CD8-positive, alpha-beta memory T cell (primary cell): ENCODE measurements around the gene COA4. TPM values are rescaled to one million over a fixed set of nuclear protein-coding genes. Genes with fewer than 3 reads are reported as not detected.

ENCODE experiments used
- CTCF ChIA-PET: fragments of 350-600 bp; sonication (Branson Sonifier 250); formaldehyde crosslinking; loops from one replicate; lab custom pipeline; 2021; ENCODE audit warnings: antibody characterized with exemption; lab: Charles Lee
- POLR2A ChIA-PET: fragments of 350-600 bp; sonication (Branson Sonifier 250); formaldehyde crosslinking; loops from one replicate; lab custom pipeline; 2021; ENCODE audit warnings: antibody characterized with exemption; lab: Charles Lee
- DNase-seq, 5 donors: peaks; one replicate each; pipeline versions ENCODE4 v3.0.0 to v3.0.0-alpha.2; 2020 to 2022; ENCODE audit warnings: mixed read lengths in 1 of 5
- H3K27ac ChIP-seq: one replicate; pipeline ENCODE4 v1.7.0; 2013; ENCODE audit warnings: low read depth, mild to moderate bottlenecking, low read length, moderate library complexity
- H3K27me3 ChIP-seq: 2 replicates; pipeline ENCODE4 v1.7.0; 2013; ENCODE audit warnings: low read length, mild to moderate bottlenecking; ENCODE audit not compliant: insufficient read depth, poor library complexity, severe bottlenecking
- H3K36me3 ChIP-seq: 2 replicates; pipeline ENCODE4 v1.7.0; 2013; ENCODE audit warnings: mild to moderate bottlenecking, low read length, moderate library complexity; ENCODE audit not compliant: insufficient read depth
- H3K4me1 ChIP-seq: 2 replicates; pipeline ENCODE4 v1.7.0; 2013; ENCODE audit warnings: mild to moderate bottlenecking, low read length, moderate library complexity; ENCODE audit not compliant: insufficient read depth
- H3K4me3 ChIP-seq: 2 replicates; pipeline ENCODE4 v1.7.0; 2013; ENCODE audit warnings: mild to moderate bottlenecking, low read length
- H3K9me3 ChIP-seq: 2 replicates; pipeline ENCODE4 v1.7.0; 2013; ENCODE audit warnings: mild to moderate bottlenecking, low read length
- H3K27ac Mint-ChIP-seq, 8 donors: one replicate each; pipeline ENCODE4 v1.8.0; 2020 to 2021; ENCODE audit warnings: mixed read lengths in 8 of 8, mild to moderate bottlenecking in 6 of 8, inconsistent platforms in 3 of 8, moderate library complexity in 3 of 8
- H3K27me3 Mint-ChIP-seq, 2 donors: one replicate each; pipeline ENCODE4 v1.8.0; 2020 to 2021; ENCODE audit warnings: mixed read lengths in 2 of 2, mild to moderate bottlenecking in 1 of 2, moderate library complexity in 1 of 2
- H3K36me3 Mint-ChIP-seq, 3 donors: one replicate each; pipeline ENCODE4 v1.8.0; 2020 to 2021; ENCODE audit warnings: mixed read lengths in 3 of 3, inconsistent platforms in 1 of 3, mild to moderate bottlenecking in 1 of 3
- H3K4me1 Mint-ChIP-seq, 3 donors: one replicate each; pipeline ENCODE4 v1.8.0; 2020 to 2021; ENCODE audit warnings: mixed read lengths in 3 of 3, inconsistent platforms in 1 of 3, mild to moderate bottlenecking in 1 of 3
- H3K4me3 Mint-ChIP-seq, 7 donors: one replicate each; pipeline ENCODE4 v1.8.0; 2020 to 2021; ENCODE audit warnings: mixed read lengths in 7 of 7, mild to moderate bottlenecking in 6 of 7, moderate library complexity in 4 of 7, inconsistent platforms in 2 of 7
- H3K9me3 Mint-ChIP-seq, 5 donors: one replicate each; pipeline ENCODE4 v1.8.0; 2020 to 2022; ENCODE audit warnings: mixed read lengths in 5 of 5, mild to moderate bottlenecking in 3 of 5, moderate library complexity in 2 of 5, inconsistent platforms in 1 of 5
- polyA plus RNA-seq: library from polyadenylated mRNA; unstranded; fragments of 300-500 nt; fragmentation: Illumina TruSeq; gene quantifications from one replicate; pipeline ENCODE4 v1.2.3, GENCODE V29; 2021
- total RNA-seq, 2 experiments: library from RNA; stranded (reverse); gene quantifications; one replicate each; pipeline ENCODE4 v1.2.3, GENCODE V29; 2021

The COA4 gene
- total and polyA plus RNA-seq, 3 experiments from 2014 or later: 59.8 to 106 (median 106) TPM

DNA sequence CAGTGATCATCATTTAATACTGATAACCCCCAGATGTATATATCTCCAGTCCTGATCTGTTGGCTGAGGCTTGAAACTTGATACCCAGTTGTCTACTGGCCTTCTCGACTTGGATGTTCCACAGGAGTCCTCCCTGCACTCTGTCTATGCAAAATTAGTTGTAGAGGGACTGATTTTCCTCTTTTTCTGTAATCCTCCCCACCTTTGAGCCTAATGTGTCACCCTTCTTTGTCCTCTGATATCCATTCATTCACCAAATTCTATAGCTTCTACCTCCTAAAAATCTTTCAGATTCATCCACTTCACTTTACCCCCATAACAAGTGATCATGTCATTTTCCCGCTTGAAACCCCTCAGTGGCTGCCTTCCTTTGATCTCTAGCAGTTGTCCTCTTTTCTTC lies 16.4 kb downstream of the COA4 start:
- Mint-ChIP-seq H3K36me3 (peaks cover 7 to 58% (median 29%) of the 10 kb centered on the region in 3 donors), H3K9me3 (no peaks in the 10 kb centered on the region), H3K4me3 (no peak overlapping the region), H3K27me3 (no peaks in the 10 kb centered on the region), H3K4me1 (no peaks in the 10 kb centered on the region), H3K27ac (peak overlapping the region in 2 of 8 donors; percentile 44 to 89)
- DNase-seq: no peak
- Histone ChIP-seq H3K27me3 (no peaks in the 10 kb centered on the region), H3K4me1 (no peaks in the 10 kb centered on the region), H3K27ac (no peak overlapping the region), H3K36me3 (no peaks in the 10 kb centered on the region), H3K4me3 (no peak overlapping the region), H3K9me3 (no peaks in the 10 kb centered on the region)
- ChIA-PET CTCF (no interaction called here), POLR2A (no interaction called here)

DNA sequence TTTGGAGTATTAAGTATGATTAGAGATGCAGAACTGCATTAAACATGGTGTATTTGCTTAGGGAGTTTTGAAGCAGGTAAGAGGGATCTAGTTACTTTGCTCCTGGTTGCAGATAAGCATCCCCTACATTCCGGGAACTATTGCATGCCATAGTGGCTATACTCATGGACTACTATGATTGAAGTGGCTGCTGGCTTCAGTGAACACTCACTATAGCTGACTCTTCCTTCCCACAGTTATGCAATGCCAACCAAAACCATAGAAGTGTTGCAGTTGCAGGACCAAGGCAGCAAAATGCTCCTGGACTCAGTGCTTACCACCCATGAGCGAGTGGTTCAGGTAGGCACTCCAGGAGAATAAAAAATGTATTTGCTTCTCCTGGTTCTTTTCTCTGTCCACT lies 17.0 kb downstream of the COA4 start:
- no peak overlapping the region for H3K4me3 ChIP-seq
- Mint-ChIP-seq H3K4me3 (no peak overlapping the region), H3K27me3 (no peaks in the 10 kb centered on the region), H3K9me3 (no peaks in the 10 kb centered on the region), H3K4me1 (no peaks in the 10 kb centered on the region), H3K36me3 (peaks cover 7 to 59% (median 28%) of the 10 kb centered on the region in 3 donors), H3K27ac (no peak overlapping the region)
- POLR2A ChIA-PET: no interaction called here
- H3K9me3 ChIP-seq: no peaks in the 10 kb centered on the region
- CTCF ChIA-PET: no interaction called here
- no peaks in the 10 kb centered on the region for H3K27me3 ChIP-seq
- no peaks in the 10 kb centered on the region for H3K4me1 ChIP-seq
- no peaks in the 10 kb centered on the region for H3K36me3 ChIP-seq
- no peak for DNase-seq
- H3K27ac ChIP-seq: no peak overlapping the region

DNA sequence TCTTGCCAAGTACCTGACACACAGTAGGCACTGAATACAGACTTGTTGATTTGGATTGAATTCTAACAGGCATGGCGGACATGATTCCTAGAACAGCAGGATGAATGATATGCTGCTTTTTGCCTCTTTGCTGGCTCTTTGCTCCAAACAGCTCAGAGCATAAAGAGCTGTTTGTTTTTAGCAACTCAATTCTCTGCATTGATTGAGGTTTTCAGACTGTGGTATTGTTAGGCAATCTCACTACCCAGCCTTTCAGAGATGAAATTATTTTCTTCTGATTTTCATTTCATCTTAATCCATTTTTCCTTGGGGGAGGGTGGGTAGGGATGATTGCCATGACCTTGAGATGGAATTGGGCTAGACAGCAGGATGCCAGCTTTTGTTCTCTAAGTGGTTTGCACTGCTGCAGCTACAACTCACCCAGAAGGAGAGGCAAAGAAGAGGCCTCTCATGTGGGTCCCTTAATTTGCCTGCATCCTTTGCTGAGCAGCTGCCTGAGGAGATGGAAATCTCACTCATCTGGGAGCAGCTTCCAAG lies 20.5 kb downstream of the COA4 start:
- no peak for DNase-seq
- Mint-ChIP-seq H3K4me3 (no peak overlapping the region), H3K4me1 (no peaks in the 10 kb centered on the region), H3K27ac (no peak overlapping the region), H3K9me3 (no peaks in the 10 kb centered on the region), H3K27me3 (no peaks in the 10 kb centered on the region), H3K36me3 (peaks cover 7 to 60% (median 25%) of the 10 kb centered on the region in 3 donors)
- H3K4me1 ChIP-seq: no peaks in the 10 kb centered on the region
- no peaks in the 10 kb centered on the region for H3K36me3 ChIP-seq
- no peaks in the 10 kb centered on the region for H3K27me3 ChIP-seq
- no peaks in the 10 kb centered on the region for H3K9me3 ChIP-seq
- ChIA-PET CTCF (no interaction called here), POLR2A (no interaction called here)
- no peak overlapping the region for H3K27ac ChIP-seq
- no peak overlapping the region for H3K4me3 ChIP-seq

DNA sequence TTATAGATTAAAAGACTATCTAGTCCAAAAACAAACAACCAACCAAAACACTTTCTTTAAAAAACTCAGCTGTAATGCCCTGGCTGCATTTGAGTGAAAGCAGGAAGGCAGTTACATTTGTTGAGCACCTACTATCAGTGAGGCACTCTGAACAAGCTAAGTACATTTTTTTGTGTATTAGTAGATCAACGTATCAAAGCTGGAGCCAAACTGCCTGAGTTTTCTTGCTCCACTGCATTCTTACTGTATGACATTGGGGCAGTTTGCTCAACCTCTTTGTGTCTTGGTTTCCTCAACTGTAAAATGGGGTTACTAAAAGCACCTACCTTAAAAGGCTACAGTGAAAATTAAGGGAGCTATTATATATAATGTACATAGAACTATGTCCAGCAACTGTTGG lies 22.0 kb downstream of the COA4 start:
- H3K4me1 Mint-ChIP-seq: no peaks in the 10 kb centered on the region
- no peaks in the 10 kb centered on the region for H3K9me3 Mint-ChIP-seq
- H3K36me3 ChIP-seq: no peaks in the 10 kb centered on the region
- no peaks in the 10 kb centered on the region for H3K27me3 ChIP-seq
- no peak overlapping the region for H3K4me3 ChIP-seq
- no peaks in the 10 kb centered on the region for H3K9me3 ChIP-seq
- H3K4me1 ChIP-seq: no peaks in the 10 kb centered on the region
- no peaks in the 10 kb centered on the region for H3K27me3 Mint-ChIP-seq
- no peak overlapping the region for H3K27ac ChIP-seq
- no peak for DNase-seq
- CTCF ChIA-PET: no interaction called here
- H3K27ac Mint-ChIP-seq: no peak overlapping the region
- peaks cover 0 to 57% (median 17%) of the 10 kb centered on the region in 3 donors for H3K36me3 Mint-ChIP-seq
- POLR2A ChIA-PET: no interaction called here
- H3K4me3 Mint-ChIP-seq: no peak overlapping the region

DNA sequence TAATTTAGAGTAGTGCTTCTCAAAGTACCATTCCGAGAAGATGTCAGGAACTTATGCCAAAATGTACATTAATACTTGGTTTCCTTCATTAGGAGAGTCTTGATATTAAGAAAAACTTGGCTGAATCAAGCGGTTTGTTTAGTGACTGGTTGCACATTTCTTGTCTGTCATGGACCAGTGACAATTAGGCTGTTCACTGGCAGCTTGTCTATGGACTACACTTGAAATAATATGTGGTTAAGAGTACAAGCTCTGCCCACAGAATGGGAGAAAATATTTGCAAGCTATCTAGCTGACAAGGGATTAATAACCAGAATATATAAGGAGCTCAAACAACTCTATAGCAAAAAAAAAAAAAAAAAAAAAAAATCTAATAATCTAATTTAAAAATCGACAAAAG lies 24.6 kb downstream of the COA4 start:
- DNase-seq: no peak
- ChIA-PET POLR2A (no interaction called here), CTCF (no interaction called here)
- Mint-ChIP-seq H3K4me1 (no peaks in the 10 kb centered on the region), H3K4me3 (no peak overlapping the region), H3K36me3 (peaks cover 4 to 61% (median 17%) of the 10 kb centered on the region in 3 donors), H3K27me3 (no peaks in the 10 kb centered on the region), H3K9me3 (no peaks in the 10 kb centered on the region), H3K27ac (no peak overlapping the region)
- no peaks in the 10 kb centered on the region for H3K9me3 ChIP-seq
- no peaks in the 10 kb centered on the region for H3K36me3 ChIP-seq
- H3K4me3 ChIP-seq: no peak overlapping the region
- no peaks in the 10 kb centered on the region for H3K27me3 ChIP-seq
- no peak overlapping the region for H3K27ac ChIP-seq
- H3K4me1 ChIP-seq: no peaks in the 10 kb centered on the region

DNA sequence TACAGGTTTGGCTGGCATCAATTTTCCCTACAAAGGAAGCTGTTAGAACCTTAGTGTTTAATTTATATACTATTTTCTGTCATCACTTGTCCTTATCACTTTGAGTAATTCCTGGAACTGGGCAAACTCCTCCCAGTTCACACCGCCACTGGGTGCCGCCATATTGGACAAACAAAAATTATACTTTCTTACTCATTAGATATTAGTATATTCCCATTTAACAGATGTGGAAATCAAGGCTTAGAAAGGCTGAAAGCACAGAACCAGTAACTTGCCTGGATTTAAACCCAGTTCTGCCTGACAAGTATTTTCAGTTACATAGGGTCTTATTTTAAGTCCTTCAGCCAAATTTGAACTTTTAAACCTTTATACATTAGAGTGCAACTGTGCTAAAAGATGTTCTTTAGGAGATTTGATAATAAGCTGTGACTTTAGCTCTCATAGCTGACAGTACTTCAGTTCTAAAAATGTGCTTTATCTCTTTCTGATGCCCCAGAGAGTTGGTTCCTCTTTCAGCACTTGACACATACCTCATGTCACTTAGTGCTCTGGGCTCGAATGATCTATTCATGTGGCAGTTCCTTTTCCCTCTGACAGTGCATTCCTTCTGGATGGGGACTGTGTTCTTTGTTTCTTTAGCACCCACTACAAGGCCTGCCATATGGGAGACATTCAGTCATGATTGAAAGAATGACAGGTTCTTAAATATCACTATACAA lies 25.4 kb downstream of the COA4 start:
- ChIA-PET POLR2A (no interaction called here), CTCF (no interaction called here)
- Mint-ChIP-seq H3K36me3 (peaks cover 4 to 66% (median 16%) of the 10 kb centered on the region in 3 donors), H3K9me3 (no peaks in the 10 kb centered on the region), H3K27ac (peak overlapping the region in 1 of 8 donors; percentile 21), H3K4me3 (no peak overlapping the region), H3K4me1 (no peaks in the 10 kb centered on the region), H3K27me3 (no peaks in the 10 kb centered on the region)
- no peak for DNase-seq
- no peaks in the 10 kb centered on the region for H3K36me3 ChIP-seq
- H3K4me3 ChIP-seq: no peak overlapping the region
- H3K27ac ChIP-seq: no peak overlapping the region
- no peaks in the 10 kb centered on the region for H3K9me3 ChIP-seq
- no peaks in the 10 kb centered on the region for H3K4me1 ChIP-seq
- no peaks in the 10 kb centered on the region for H3K27me3 ChIP-seq

DNA sequence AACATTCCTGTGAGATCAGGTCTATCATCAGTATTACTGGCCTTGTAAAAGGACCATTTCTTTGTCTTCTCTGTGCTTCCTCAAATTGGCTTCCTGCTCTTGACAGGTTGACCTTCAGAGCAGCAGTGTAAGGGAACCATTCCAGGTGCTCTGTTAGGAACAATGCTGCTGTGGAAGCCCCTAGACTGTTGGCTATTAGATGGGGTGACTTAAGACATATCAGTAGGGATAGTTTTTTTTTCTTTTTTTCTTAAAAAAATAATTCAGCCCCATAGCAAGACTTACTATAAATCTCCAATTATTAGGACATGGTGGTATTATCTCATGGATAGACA lies 37.6 kb downstream of the COA4 start:
- Mint-ChIP-seq H3K4me3 (no peak overlapping the region), H3K9me3 (no peaks in the 10 kb centered on the region), H3K27me3 (no peaks in the 10 kb centered on the region), H3K4me1 (peaks cover 0 to 5% (median 0%) of the 10 kb centered on the region in 3 donors), H3K27ac (peak overlapping the region in 1 of 8 donors; percentile 84), H3K36me3 (peaks cover 0 to 54% (median 11%) of the 10 kb centered on the region in 3 donors)
- no peak overlapping the region for H3K4me3 ChIP-seq
- H3K9me3 ChIP-seq: no peaks in the 10 kb centered on the region
- H3K27ac ChIP-seq: no peak overlapping the region
- CTCF ChIA-PET: no interaction called here
- no peak for DNase-seq
- H3K36me3 ChIP-seq: peaks cover 8% of the 10 kb centered on the region
- H3K4me1 ChIP-seq: no peaks in the 10 kb centered on the region
- POLR2A ChIA-PET: no interaction called here
- H3K27me3 ChIP-seq: no peaks in the 10 kb centered on the region

DNA sequence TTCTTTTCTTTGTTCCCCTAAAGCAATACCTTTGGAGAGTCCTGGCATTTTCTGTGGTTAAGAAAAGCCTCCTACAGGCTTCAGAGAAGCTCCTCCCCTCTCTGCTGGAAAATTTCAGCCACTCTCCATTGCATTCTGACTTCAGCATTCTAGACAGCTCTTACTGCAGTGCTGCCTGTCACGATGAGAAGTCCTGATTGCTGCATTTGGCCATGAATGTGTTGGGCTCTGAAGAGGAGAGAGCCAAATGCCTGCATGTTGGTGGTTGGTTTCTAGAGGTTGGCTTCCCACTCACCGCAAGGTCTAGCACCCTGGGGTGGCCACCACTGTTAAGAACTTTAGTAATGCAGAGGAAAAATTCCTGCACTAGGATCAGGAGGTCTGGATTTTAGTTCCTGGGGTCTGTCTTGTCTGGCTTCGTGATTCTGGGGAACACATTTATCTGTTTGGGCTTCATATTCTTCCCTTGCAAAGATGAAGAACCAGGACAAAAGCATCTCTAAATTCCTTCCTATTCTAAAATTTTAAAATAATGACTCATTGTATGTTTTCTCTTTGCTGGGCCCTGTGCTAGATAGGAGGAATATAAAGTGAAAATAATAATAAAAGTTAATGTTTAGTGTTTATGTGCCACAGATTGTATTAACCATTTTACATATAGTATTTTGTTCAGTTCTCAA lies 38.1 kb downstream of the COA4 start:
- CTCF ChIA-PET: no interaction called here
- Mint-ChIP-seq H3K4me3 (no peak overlapping the region), H3K27ac (peak overlapping the region in 4 of 8 donors; percentile 11 to 84 (median 38))

More for the DNA sequence above, 38.1 kb downstream of the COA4 start:
- Histone ChIP-seq H3K4me1 (no peaks in the 10 kb centered on the region), H3K36me3 (peaks cover 7% of the 10 kb centered on the region), H3K4me3 (no peak overlapping the region), H3K27me3 (no peaks in the 10 kb centered on the region), H3K27ac (no peak overlapping the region), H3K9me3 (no peaks in the 10 kb centered on the region)
- POLR2A ChIA-PET: no interaction called here
- Mint-ChIP-seq H3K4me1 (peaks cover 0 to 5% (median 0%) of the 10 kb centered on the region in 3 donors), H3K36me3 (peaks cover 0 to 52% (median 11%) of the 10 kb centered on the region in 3 donors), H3K27me3 (no peaks in the 10 kb centered on the region), H3K9me3 (no peaks in the 10 kb centered on the region)
- DNase-seq: no peak
